HG03139 (cell line): ENCODE results near the gene RPS6KA5.
"Not testable (repeated sequence)": the region's sequence is repeated elsewhere in the genome, so short reads cannot be mapped to it uniquely, and the experiment has no call there.

Experiments used
- ATAC-seq: cut with Tn5 transposase; IDR thresholded peaks from one replicate; pipeline ENCODE4 v1.9.1; 2021; ENCODE audit not compliant: unreplicated experiment

The RPS6KA5 gene

DNA sequence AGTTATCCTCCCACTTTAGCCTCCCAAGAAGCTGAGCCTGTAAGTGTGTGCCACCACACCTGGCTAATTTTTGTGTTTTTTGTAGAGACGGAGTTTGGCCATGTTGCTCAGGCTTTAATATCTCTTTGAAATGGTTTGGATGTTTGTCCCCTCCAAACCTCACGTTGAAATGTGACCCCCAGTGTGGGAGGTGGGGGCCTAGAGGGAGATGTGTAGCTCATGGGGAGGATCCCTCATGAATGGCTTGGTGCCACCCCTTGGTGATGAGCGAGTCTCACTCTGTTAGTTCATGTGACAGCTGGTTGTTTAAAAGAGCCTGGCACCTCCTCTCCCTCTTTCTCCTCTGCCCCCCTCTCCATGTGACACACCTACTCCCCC is 220.6 kb downstream of the RPS6KA5 start:
- ATAC-seq: no peak

DNA sequence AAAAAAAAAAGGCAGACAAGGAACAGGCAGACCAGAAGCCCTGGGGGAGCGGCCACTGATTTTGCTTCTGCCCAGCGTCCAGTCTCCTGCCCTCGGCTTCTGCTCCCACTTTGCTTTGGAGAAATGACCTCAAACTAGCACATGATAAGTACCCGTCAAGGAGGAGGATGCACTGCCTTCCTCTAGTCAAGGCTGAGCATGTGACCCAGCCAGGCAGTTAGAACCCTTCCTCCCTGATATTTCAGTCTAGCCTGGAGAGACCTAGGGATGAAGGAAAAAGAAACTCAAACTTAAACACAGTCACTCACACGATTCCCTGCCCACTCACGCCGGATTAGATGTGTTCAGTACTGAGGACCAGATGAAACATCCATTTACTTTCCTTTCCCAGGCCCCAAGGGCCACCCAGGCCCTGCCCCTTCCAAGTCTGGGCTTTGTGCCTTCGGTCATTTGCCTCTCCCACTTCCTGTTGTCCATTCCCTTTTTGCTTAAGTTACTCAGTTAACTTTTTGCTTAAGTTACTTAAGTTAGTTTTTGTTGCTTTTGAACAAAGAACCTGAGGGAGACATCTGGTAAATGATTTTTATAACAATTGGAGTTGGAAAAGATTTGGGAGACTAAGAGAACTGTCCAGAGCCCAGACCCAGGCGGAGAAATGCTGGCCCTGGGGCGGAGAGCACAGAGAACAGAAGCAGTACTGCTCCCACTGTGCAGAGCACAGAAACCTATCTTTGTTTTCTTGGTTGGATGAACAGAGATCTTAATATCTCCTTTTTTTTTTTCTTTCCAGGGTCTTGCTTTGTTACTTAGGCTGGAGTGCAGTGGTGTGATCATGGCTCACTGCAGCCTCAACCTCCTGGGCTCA is 221.2 kb downstream of the RPS6KA5 start:
- no peak for ATAC-seq

DNA sequence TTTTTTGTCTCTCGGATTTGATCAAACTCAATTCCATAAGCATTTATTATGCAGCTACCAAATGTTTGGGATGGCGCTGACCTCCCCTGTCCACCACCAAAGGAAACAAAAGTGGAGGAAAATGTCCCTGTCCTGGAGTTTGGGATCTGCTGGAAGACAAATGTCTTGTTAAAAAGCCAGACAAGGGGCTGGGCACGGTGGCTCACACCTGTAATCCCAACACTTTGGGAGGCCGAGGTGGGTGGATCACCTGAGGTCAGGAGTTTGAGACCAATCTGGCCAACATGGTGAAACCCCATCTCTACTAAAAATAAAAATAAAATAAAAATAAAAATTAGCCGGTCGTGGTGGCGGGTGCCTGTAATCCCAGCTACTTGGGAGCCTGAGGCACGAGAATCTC is 221.9 kb downstream of the RPS6KA5 start:
- ATAC-seq: not testable (repeated sequence)

DNA sequence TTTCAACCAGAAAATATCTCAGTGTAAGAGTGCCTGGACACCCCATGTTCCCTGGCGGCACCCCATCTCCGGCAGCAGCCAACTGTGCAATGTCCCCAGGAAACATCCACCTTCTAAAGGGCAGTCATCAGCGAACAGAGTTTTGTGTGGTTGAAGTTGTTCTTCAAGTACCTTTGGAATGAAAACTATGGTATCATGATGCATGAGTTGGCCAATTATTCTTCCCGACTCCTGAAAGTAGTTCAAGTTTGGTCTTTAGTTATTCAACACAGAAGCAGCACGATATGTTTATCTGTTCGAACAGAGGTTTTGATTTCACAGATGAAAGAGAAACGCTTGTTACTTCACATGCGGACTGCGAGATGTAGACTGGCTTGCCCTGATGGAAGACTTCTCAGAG is 223.1 kb downstream of the RPS6KA5 start:
- ATAC-seq: no peak

DNA sequence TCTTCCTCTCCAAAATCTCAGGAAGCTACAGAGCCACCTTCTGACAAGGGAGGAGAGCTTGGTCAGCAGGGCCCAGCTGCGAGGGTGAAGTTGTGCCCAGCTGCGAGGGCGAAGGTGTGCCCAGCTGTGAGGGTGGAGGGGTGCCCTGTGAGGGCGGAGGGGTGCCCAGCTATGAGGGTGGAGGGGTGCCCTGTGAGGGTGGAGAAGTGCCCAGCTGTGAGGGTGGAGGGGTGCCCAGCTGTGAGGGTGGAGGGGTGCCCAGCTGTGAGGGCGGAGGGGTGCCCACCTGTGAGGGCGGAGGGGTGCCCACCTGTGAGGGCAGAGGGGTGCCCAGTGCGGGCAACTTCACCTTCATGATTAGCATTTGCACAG is 223.8 kb downstream of the RPS6KA5 start:
- ATAC-seq: no peak

DNA sequence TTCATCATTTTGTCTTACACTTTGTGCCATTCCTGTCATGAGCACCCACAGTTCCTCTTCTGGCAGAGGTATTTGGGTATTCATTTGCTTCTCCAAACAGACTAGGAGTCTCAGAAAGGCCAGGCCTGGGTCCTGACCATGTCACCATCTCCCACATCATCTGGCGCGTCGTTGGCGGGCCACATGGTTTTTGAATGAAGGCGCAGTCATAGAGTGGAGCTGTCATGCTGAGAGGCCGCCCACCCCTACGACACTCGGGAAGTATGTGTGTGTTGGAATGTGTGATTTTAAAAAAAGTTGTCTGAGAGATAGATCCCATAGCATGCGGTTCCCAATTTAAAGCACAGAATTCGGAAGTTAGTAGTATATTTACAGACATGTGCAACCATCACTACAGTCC is 228.6 kb downstream of the RPS6KA5 start:
- ATAC-seq: no peak

DNA sequence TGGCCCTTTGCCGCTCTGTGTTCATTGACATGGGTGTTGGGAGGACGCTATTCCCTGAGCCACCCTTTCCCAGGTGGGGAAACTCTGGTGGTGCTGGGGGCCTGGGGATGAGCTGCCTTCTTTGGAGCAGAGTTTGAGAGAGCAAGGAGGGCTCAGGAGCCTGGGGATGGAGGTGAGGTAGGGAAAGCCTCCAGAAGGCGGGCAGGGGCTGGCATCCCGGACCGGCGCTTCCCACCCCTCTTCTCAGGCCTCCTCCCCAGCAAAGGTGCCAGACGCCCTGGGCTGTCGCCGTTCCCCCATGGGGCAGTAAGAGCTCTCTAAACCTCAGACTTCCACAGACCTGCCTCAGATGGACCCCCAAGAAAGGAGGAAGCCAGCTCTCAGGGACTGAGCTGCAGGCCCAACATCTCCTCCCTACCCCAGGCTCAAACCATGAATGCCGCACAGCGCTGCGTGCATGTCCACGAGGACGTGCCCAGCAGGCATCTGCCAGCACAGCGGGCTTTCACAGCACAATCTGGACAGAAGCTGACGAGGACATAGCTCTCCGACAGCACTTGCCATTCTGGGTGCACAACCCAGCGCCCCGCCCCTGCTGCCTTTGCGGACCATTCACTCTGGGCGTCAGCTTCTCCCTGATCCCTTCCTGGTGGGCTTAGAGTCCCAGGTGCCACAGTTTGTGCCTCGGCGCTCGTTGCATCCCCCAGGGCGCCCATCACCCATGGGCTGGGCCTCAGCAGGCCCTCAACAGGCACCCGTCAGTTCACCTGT is 229.3 kb downstream of the RPS6KA5 start:
- no peak for ATAC-seq

DNA sequence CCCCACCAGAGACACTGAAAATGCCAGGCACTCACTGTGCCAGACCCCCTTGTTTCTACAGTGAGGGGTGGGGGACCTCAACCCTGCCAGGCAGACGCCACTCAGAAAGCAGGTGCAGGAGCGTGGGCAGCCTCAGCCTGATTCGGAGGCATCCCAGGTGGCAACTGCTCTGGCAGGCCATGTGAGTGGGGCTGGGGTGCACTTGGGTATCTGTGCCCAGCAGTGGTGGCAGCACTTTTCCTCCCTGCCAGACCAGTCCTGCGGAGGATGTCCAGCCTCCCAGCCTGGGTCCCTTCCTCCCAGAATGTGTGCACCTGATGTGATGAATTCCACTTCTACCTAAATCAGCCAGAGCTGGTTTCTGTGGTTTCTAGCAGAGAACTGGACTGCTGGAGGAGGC is 230.8 kb downstream of the RPS6KA5 start:
- no peak for ATAC-seq

DNA sequence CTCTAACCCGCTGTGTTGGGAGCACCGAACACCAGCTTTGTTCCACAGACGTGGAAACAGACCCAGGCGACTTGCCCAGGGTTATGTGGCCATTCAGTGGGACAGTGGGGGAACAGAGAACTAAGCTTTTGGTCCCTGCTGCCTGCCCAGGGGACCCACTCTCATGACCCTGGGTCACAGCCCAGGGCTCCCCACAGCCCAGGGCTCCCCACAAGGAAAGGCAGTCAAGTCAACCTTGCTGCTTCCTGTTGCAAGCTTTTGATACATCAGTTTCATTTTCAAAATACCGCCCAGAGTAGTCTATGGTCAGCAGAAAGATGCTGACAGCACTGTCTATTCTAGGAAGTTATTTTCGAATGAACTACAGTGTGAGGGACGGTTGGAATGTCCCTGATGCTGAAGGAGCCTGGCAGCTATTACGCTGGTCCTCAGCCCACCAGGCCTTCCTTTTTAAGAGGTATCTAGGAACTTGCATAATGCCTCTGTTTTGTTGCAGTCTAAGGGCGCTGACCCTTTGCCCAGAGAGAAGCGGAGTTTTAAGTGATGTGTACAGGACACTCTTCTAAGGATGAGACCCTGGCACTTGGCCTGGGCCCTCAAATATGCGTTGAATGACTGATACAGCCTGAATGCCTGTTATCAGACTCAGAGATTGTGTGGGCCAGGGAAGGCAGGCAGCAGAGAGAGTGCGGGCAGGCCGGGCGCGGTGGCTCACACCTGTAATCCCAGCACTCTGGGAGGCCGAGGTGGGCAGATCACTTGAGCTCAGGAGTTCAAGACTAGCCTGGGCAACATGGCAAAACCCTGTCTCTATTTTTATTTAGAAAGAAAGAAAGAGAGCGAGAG is 231.6 kb downstream of the RPS6KA5 start:
- peak; percentile 43 for ATAC-seq

DNA sequence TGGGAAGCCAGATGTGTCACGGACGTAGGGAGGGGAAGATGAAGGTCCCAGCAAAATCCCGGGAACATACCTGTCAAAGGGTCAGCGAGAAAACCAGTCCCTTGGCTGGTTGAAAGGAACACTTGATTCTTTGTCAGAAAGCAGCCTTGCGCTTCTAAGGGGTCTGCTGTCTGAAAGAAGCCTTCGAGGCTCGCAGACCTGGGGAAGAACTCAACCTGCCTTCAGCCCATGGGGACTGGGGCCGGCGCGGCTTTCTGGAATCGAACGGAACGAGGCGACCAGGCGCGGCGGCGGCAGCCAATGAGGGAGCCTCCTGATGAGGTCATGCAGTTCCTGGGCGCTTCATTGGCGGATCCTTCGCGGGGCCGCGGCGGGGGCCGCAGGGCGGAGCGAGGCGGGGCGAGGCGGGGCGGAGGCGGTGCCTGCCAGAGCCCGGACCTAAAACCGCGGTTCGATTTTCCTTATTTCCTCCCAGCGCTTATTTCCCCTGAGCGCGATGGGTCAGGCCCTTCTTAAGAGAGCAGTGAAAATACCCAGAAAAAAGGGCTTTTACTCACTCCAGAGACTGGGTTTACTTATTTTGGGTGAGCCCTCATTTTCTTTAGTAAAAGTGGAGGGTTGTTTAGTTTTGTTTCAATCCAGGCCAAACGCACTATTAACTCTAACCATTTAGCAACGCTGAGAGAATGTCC is 232.4 kb downstream of the RPS6KA5 start:
- peak; percentile 97 for ATAC-seq

DNA sequence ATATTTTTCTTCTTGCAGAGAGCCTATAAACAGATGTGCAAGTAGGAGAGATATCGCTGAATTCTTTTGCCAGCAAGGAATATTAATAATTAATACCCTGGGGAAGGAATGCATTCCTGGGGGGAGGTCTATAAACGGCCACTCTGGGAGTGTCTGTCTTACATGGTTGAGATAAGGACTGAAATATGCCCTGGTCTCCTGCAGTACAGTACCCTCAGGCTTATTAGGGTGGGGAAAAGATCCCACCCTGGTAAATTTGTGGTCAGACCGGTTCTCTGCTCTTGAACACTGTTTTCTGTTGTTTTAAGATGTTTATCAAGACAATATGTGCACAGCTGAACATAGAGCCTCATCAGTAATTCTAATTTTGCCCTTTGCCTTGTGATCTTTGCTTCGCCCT is 236.9 kb downstream of the RPS6KA5 start:
- ATAC-seq: not testable (repeated sequence)

DNA sequence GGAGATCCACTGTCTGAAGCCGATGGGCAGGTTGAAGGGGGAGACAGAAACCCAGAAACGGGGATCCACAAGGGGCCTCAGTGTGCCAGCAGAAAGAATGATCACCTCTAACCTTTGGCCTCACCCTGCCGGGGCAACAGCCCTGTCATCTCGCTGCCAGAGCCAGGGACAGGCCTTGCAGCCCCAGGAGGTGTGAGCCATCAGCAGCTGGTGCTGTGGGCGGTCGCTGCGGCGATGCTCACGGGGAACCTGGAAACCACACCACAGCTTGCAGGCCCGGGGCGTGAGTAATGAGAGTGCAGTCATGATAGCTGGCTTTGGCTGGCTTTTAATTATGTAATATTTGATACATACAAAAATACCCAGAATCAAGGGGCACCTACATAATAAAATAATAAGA is 239.5 kb downstream of the RPS6KA5 start:
- no peak for ATAC-seq

DNA sequence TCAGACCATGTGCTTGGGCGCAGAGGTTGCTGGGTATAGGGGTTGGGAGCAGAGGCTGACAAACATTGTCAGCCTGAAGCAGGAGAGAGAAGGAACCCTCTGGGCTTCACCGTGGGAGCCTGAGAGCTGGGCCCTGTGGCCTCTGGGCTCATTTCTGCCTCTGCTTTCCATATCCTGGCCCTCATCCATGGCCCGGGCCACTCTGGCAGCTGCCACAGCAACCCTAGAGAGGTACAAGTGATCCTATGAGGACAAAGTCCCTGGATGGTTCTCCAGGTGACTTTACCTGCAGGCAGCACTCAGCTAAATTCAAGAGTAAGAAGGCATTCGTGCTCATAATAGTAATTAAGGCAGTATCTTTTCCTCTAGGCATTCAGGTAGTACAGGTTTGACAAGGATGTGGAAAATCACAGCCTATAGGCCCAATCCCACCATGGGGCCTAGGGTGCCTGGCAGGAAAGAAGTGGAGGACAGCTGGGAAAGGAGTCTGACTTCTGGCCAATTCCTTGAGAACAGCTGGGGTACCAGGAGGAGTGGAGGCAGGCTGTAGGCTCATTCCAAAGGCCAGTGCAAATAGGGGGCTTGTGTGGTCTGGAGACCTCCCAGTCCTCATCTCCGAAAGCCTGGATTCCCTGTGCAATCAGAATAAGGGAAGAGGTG is 240.6 kb downstream of the RPS6KA5 start:
- no peak for ATAC-seq

DNA sequence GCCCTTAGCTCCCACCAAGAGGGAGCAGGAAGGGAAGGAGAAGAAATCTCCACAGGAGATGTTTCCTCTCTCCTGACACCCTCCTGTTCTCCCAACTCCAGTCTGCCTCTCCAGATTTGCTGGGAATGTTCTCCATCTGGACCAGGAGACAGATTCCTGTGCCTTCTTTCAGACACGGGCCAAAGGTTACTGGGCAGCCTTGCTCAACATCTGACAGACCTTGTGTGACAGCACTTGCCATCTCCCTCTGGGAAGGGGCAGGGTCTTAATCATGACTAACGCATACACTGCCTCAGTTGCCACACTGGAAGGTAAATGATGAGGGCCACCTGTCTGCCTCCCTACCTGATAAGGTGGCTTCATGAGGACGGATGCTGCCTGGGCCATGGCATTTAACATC is 241.7 kb downstream of the RPS6KA5 start:
- no peak for ATAC-seq

DNA sequence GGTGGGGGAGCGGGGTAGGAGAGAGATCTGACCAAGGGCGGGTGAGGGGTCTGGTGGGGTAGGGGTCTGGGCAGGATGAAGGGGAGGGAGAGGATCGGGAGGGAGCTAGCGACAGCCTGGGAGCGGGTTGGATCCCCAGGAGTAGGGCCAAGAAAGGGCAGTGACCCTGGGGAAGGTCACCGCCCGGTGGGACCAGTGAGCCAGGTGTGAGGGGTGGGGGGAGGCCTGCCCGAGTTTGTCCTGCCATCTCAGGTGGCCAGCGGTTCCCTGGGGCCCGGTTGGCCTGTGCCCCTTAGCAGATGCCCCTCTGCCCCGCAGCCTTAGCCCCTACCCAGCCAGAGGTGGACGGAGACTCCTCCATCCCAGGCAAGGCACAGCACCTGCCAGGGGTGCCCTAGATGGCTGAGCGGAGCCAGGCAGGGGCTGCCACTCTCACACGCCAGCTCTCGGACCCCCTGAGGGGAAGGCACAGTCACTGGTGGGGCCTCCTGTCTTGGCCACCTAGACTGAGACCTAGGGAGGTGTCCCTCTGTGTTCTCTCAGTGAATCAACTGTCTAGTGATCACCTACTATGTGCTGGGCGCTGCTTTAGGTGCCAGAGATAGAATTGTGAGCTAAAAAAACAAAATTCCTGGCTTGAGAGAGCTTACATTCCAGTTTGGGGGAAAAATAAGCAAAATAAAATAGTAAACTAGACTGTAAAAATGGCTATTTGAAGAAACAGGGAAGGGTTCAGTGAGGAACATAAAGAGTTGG is 243.6 kb downstream of the RPS6KA5 start:
- ATAC-seq: no peak

DNA sequence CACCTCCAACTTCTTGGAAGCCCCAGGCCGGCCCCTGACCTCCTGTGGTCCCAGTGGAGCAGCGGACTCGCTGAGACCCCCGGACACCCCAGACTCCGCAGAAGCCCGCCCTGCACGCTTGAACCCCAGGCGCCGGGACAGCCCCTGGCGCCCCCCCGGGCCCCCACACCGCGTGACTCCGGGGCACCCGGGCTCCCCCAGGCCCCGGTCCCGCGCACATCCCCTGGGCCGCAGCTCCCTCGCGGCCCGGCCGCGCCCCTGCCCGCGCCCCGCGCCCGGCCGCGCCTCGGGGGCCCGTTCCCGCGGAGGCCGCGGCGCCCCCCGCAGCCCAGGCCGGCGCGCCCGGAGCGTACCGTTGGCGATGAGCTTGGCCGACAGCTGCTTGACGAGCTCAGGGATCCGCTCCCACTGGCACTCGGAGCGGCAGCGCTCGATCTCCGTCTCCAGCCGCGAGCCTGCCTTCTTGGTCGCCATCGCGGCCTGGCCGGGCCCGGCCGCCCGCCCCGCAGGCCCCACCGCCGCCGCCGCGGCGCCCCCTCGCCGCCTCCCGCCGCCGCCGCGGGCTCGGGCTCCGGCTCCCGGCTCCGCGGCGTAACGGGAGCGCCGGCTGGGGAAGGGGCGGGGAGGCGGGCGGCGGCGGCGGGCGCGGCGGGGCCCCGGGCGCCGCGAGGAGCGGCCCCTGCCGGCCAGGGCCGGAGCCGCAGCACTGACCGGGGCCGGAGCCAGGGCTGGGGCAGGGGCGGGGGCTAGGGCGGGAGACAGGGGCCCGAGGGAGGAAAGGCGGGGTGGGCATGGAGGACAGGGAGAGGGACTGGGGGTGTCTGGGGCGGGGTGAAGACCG is 244.4 kb downstream of the RPS6KA5 start, which contains the start of gene TTC7B:
TTC7B (minus strand) TSS at position 609 of the 841 bp plus-strand sequence; CDS start at position 474, 135 bp downstream.
- peak; percentile 60 for ATAC-seq

DNA sequence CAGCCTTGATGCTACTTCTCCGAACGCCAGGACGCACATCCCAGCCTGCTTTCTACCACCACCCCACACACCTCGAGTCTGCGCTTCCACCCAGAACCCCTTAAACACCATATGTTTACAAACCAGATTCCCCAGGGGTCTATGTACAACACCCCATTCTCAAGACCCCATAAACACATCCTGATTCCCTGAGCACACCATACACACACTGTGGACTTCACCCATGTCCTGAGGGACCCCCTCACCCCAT is 244.9 kb downstream of the RPS6KA5 start:
- ATAC-seq: no peak

DNA sequence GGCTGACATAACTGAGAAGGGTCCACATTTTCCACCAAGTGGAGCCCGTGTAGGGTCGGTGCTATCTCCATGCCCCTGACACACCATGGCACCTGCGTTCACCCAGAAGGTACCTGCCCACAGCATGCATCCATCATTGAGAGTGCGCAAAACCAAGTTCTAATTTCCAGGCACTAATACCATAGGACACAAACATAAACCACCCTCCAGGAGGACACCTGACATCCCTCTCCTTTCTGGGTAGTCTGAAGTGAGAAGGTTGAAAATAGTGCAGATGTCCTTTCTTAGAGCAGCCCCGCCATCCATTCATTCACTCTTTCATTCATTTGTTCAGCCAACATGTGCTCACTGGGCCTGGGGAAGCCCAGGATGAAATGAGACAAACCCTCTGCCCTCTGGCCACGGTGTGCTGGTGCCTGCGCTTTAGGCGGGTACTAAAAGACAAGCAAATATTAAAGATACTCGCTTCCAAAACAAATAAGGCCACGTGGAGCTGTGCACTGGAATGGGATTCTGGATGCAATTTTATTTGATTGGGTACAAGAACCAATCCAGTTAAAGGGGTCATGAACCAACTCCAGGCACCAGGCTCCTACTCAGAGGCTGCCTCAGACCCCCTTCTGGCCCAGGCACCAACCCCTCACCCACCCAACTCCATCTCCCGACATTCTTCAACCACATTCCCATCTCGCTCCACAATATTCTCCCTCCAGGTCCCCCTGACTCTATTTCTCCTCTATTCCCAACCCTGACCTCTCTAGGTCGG is 245.5 kb downstream of the RPS6KA5 start:
- ATAC-seq: no peak
